SJSA1 (cell line): ENCODE measurements around the gene DPH7. TPM values are rescaled to one million over a fixed set of nuclear protein-coding genes. Genes with fewer than 3 reads are reported as not detected.
"Not testable (repeated sequence)": the region's sequence is repeated elsewhere in the genome, so short reads cannot be mapped to it uniquely, and the experiment has no call there.

Source experiments
- DNase-seq, 2 experiments: peaks; one replicate each; pipeline ENCODE4 v3.0.0-alpha.2; 2015 to 2020; ENCODE audit warnings: low spot score in 2 of 2, low read depth in 1 of 2
- H3K27ac ChIP-seq: fragments of 250-450 bp; sonication (Bioruptor Pico); 2 replicates; pipeline ENCODE4 v1.5.1; 2020; ENCODE audit warnings: mild to moderate bottlenecking, moderate library complexity
- H3K27me3 ChIP-seq: fragments of 250-450 bp; sonication (Bioruptor Pico); replicated peaks from 2 replicates; pipeline ENCODE4 v1.5.1; 2020; ENCODE audit warnings: mild to moderate bottlenecking, moderate library complexity
- H3K36me3 ChIP-seq: fragments of 250-450 bp; sonication (Bioruptor Pico); 2 replicates; pipeline ENCODE4 v1.5.1; 2020; ENCODE audit warnings: mild to moderate bottlenecking
- H3K4me1 ChIP-seq: fragments of 250-450 bp; sonication (Bioruptor Pico); replicated peaks from 2 replicates; pipeline ENCODE4 v1.6.1; 2021; ENCODE audit warnings: mild to moderate bottlenecking
- H3K4me3 ChIP-seq: fragments of 250-450 bp; sonication (Bioruptor Pico); 2 replicates; pipeline ENCODE4 v1.5.1; 2020; ENCODE audit warnings: mild to moderate bottlenecking
- H3K9me3 ChIP-seq: fragments of 250-450 bp; sonication (Bioruptor Pico); replicated peaks from 2 replicates; pipeline ENCODE4 v1.5.1; 2020; ENCODE audit warnings: mild to moderate bottlenecking
- total RNA-seq: library from RNA; depleted of rRNA; stranded (reverse); fragments of >200 nt; shearing (Covaris generic); gene quantifications from 2 replicates; pipeline ENCODE4 v1.2.3, GENCODE V29; 2014; rRNA removed

The DPH7 gene
- 11.3 and 18.7 TPM in 2 replicates for total RNA-seq

DNA sequence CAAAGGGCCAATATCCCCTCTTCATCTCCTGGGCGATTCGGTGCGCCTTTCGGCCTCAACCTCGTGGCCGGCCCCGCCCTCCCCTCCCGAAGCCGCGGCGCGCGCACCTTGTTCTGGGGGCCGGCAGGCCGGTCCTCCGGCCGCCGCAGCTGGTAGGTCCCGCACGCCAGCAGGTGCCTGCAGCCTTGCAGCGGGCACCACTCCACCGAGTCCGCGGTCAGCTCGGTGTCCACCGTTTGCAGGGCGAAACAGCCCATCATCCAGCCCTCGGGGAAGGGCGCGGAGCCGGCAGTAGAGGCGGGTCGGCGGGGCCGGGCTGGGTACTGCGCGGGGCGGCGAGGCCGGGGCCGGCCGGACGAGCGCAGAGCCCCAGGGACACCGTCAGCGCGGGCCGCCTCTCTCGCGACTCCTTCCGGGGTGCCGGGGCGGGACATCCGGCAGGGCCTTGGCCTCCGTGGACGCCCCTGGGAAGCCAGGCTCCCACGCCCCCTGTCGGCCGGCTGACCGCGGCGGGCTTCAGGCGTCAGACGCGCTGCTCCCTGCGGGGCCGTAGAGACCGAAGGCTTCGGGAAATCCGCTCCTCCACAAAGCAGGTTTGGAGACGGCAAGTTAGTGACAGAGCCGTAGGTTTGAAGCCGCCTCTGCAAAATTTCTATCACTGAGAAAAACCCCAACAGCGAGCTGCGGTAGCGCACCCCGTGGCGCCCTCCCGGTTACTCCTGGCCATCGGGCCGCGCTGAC, at the start of gene DPH7:
TSS of gene DPH7 (minus strand) at position 408 of the 741 bp plus-strand sequence. CDS start at position 260, 148 bp downstream.
- Histone ChIP-seq H3K9me3 (no peaks in the 10 kb centered on the region), H3K27me3 (no peaks in the 10 kb centered on the region), H3K4me3 (peak within 1 kb of the TSS; percentile 96), H3K4me1 (peaks cover 15% of the 10 kb centered on the region), H3K36me3 (peaks cover 58% of the 10 kb centered on the region), H3K27ac (peak within 1 kb of the TSS; percentile 13; the same call in 1 of the 2 replicates)
- peak; percentile 86 to 93 for DNase-seq

GRCh38 chr9:137627406-137627805, 48.7 kb upstream of the DPH7 start:
- not testable (repeated sequence) for H3K27ac ChIP-seq, H3K36me3 ChIP-seq, DNase-seq, H3K4me1 ChIP-seq, H3K27me3 ChIP-seq, H3K9me3 ChIP-seq, H3K4me3 ChIP-seq

DNA sequence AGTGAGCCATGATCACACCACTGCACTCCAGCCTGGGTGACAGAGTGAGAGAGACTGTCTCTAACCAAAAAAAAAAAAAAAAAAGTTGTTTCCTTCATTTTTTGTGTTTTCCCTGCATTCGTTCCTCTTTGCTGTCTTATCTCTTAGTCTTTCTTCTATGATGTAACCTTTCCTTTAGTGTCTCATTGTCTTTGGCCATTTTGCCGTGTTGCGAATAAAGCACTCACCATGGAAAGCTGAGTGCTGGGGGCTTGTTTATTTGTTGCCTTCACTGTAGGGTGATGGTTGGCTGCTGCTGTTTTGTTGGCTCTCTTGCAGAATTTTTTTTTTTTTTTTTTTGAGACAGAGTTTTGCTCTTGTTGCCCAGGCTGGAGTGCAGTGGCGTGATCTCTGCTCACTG, 47.7 kb upstream of the DPH7 start:
- no peak for DNase-seq
- Histone ChIP-seq H3K27ac (no peak overlapping the region), H3K4me3 (no peak overlapping the region), H3K9me3 (no peaks in the 10 kb centered on the region), H3K27me3 (no peaks in the 10 kb centered on the region), H3K36me3 (no peaks in the 10 kb centered on the region; the same call in 1 of the 2 replicates), H3K4me1 (no peaks in the 10 kb centered on the region)

GRCh38 chr9:137622211-137622610, 43.5 kb upstream of the DPH7 start:
- DNase-seq, H3K27ac ChIP-seq, H3K4me3 ChIP-seq, H3K9me3 ChIP-seq, H3K27me3 ChIP-seq: not testable (repeated sequence)
- H3K36me3 ChIP-seq: peaks cover 12% of the 10 kb centered on the region
- peaks cover 13% of the 10 kb centered on the region for H3K4me1 ChIP-seq

DNA sequence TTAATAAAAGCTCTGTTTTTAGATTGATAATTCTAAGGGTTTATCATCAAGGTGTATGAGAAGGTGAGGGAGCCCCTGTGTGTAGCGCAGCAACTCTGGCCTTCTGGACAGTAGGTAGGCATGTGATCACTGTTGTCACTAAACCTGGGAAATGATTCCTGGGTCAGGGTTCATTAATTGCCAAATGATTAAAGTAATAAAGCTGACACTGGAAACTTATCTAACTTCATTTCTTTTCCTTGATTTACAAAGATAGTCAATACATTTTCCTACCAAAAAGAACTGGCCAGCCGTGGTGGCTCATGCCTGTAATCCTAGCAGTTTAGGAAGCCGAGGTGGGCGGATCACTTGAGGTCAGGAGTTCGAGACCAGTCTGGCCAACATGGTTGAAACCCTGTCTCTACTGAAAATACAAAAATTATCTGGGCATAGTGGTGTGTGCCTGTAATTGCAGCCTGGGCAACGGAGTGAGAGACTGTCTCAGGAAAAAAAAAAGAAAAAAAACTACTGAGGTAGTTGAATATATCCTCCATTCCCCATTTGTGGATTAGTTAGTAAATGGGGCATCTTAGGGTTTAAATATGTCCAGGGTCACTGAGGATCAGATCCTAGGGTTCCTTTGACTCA, 42.5 kb upstream of the DPH7 start:
- Histone ChIP-seq H3K9me3 (no peaks in the 10 kb centered on the region), H3K4me3 (no peak overlapping the region), H3K4me1 (peaks cover 14% of the 10 kb centered on the region), H3K36me3 (peaks cover 20% of the 10 kb centered on the region), H3K27me3 (no peaks in the 10 kb centered on the region), H3K27ac (no peak overlapping the region)
- DNase-seq: no peak

GRCh38 chr9:137620581-137620980, 41.9 kb upstream of the DPH7 start:
- no peak overlapping the region for H3K27ac ChIP-seq
- no peak overlapping the region for H3K4me3 ChIP-seq

DNA sequence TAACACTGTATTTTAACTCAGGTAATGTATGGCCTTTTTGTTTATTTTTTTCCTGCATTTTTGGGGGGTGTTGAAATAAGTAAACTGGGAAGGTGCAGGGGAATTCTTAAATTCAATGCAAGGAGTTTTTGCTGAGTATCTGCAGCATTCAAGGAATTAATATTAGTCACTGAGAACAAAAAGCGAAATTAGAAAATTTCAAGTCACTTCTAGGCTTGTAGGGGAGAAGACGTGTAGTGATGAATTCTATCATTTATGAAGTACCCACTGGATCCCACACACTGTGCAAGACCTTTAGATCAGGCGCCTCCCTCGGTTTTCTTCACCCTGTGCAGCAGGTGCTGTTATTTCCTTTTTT, 41.3 kb upstream of the DPH7 start:
- no peak overlapping the region for H3K27ac ChIP-seq
- H3K4me1 ChIP-seq: peaks cover 14% of the 10 kb centered on the region
- no peaks in the 10 kb centered on the region for H3K9me3 ChIP-seq
- H3K36me3 ChIP-seq: peaks cover 29% of the 10 kb centered on the region
- DNase-seq: no peak
- peak overlapping the region; percentile 80 for H3K4me3 ChIP-seq
- H3K27me3 ChIP-seq: no peaks in the 10 kb centered on the region

More at GRCh38 chr9:137620581-137620980, 41.9 kb upstream of the DPH7 start:
- DNase-seq: no peak
- H3K9me3 ChIP-seq: no peaks in the 10 kb centered on the region
- peaks cover 14% of the 10 kb centered on the region for H3K4me1 ChIP-seq
- no peaks in the 10 kb centered on the region for H3K27me3 ChIP-seq
- H3K36me3 ChIP-seq: peaks cover 23% of the 10 kb centered on the region

DNA sequence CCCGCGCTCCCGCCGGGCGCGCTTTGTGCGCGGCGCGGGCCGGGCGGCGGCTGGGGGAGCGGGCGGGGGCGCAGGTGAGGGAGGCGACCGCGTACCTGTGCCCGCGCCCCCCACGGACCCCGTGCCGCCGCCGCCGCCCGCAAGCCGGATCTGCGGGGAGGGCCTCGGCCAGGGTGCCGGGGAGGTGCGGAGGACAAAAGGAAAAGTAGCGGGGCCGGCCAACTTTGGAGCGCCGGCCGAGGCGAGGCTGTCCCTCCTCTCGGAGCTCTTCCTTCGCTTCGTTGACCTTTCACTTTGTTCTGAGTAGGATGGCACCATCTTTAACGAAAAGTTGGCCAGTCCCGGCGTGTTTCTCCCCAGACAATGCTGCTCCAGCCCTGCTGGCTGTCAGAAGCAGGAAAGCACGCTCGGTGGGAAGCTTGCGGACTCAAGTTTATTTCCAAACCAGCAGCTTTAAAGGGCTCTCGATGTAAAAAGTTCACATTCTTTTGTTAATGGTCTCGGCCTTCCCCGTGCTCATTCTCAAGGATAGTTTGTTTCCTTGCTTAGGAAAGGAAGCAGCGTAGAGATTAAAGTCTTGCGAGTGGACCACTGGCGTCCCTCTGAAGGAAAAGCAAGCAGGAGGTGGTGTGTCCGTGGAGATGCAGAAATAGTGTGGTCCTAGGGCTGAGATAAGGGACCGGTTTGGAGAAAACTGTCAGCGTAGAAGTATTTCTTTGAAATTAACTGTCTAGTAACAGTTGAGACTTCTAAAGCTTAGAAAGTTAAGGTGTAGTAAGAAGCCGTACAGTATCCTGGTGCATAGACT, 40.7 kb upstream of the DPH7 start:
- Histone ChIP-seq H3K4me3 (peak overlapping the region; percentile 80), H3K27ac (no peak overlapping the region; the same call in 1 of the 2 replicates), H3K36me3 (peaks cover 35% of the 10 kb centered on the region), H3K4me1 (peaks cover 14% of the 10 kb centered on the region), H3K9me3 (no peaks in the 10 kb centered on the region), H3K27me3 (no peaks in the 10 kb centered on the region)
- DNase-seq: peak in 1 of 2 experiments; percentile 46

GRCh38 chr9:137618105-137619067, 39.7 kb upstream of the DPH7 start, which contains the start of gene EHMT1:
Gene EHMT1, plus strand, starts transcription at chr9:137619005. Its CDS starts 24 bp downstream, at chr9:137619029.
- Histone ChIP-seq H3K4me3 (peak within 1 kb of the TSS; percentile 85), H3K27me3 (no peaks in the 10 kb centered on the region), H3K4me1 (peaks cover 14% of the 10 kb centered on the region), H3K36me3 (peaks cover 45% of the 10 kb centered on the region), H3K9me3 (no peaks in the 10 kb centered on the region), H3K27ac (peak within 1 kb of the TSS; percentile 85)
- peak; percentile 75 to 77 for DNase-seq

DNA sequence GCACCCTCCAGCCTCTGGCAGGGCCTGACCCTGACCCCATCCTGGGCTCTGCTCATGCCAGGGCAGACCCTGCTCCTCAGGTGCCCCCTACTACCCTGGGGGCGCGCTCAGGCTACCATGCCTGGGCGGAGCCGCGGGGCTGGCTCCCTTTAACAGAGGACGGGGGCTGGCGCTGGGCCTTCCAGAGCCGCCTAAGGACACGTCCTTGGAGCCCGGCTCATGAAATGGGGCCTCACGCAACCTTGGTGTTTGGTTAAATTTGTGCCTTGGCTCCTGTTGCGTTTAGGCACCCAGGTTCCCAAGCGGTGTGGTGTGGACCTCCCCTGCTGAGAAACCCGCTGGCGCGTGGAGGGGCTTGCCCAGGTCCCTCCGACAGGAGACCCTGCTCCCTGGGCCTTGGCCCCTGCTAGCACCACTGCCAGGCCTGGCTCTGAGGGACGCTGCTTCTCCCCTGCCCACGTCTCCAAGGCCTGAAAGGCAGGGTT, 36.7 kb upstream of the DPH7 start:
- peaks cover 51% of the 10 kb centered on the region for H3K36me3 ChIP-seq
- H3K4me1 ChIP-seq: peaks cover 36% of the 10 kb centered on the region
- H3K4me3 ChIP-seq: no peak overlapping the region
- H3K9me3 ChIP-seq: no peaks in the 10 kb centered on the region
- no peak for DNase-seq
- no peak overlapping the region for H3K27ac ChIP-seq
- H3K27me3 ChIP-seq: no peaks in the 10 kb centered on the region

- Histone ChIP-seq H3K36me3 (peaks cover 51% of the 10 kb centered on the region), H3K27me3 (no peaks in the 10 kb centered on the region), H3K27ac (no peak overlapping the region), H3K4me1 (peaks cover 32% of the 10 kb centered on the region), H3K9me3 (no peaks in the 10 kb centered on the region), H3K4me3 (no peak overlapping the region)
- DNase-seq: no peak
These were observed 36.1 kb upstream of the DPH7 start for GRCh38 chr9:137614631-137615386.

- Histone ChIP-seq H3K4me3 (no peak overlapping the region), H3K36me3 (peaks cover 51% of the 10 kb centered on the region), H3K27ac (no peak overlapping the region), H3K4me1 (peaks cover 31% of the 10 kb centered on the region), H3K9me3 (no peaks in the 10 kb centered on the region), H3K27me3 (no peaks in the 10 kb centered on the region)
- no peak for DNase-seq
These were observed 35.2 kb upstream of the DPH7 start for GRCh38 chr9:137613738-137614523.
